Adrenal gland (tissue), 12 donors: ENCODE results near the gene CCNY. TPM values are rescaled to one million over a fixed set of nuclear protein-coding genes. Genes with fewer than 3 reads are reported as not detected.

Experiments used
- DNase-seq, 7 donors: peaks; one replicate each; pipeline ENCODE4 v3.0.0-alpha.2; 2019 to 2020
- H3K27ac ChIP-seq, 5 donors: fragments of 200-600 bp; sonication (generic) in 4 of 5; 1 replicate in 3 of 5; 2 replicates in 2 of 5; pipeline versions ENCODE4 v1.5.1 to v1.8.0; 2016 to 2020; ENCODE audit warnings: mild to moderate bottlenecking in 1 of 5
- H3K27me3 ChIP-seq: fragments of 200-600 bp; 2 replicates; pipeline ENCODE4 v1.8.0; 2021
- H3K36me3 ChIP-seq, 2 donors: fragments of 200-600 bp; replicated peaks in 1 of 2; 1 replicate in 1 of 2; 2 replicates in 1 of 2; pipeline versions ENCODE4 v1.5.1 to v1.8.0; 2018 to 2022
- H3K4me1 ChIP-seq, 2 donors: fragments of 200-600 bp; replicated peaks in 1 of 2; 1 replicate in 1 of 2; 2 replicates in 1 of 2; pipeline versions ENCODE4 v1.5.1 to v1.8.0; 2018 to 2021
- H3K4me3 ChIP-seq, 4 donors: fragments of 200-600 bp; sonication (generic) in 3 of 4; one replicate each; pipeline ENCODE4 v1.5.1; 2016 to 2018
- H3K9me3 ChIP-seq, 3 donors: fragments of 200-600 bp; sonication (generic) in 1 of 3; replicated peaks in 1 of 3; 1 replicate in 2 of 3; 2 replicates in 1 of 3; pipeline versions ENCODE4 v1.5.1 to v1.8.0; 2016 to 2021
- CTCF ChIP-seq, 6 experiments: fragments of 450-650 bp in 4 of 6; fragments of 200-600 bp in 2 of 6; sonication (generic) in 1 of 6; IDR thresholded peaks; 1 replicate in 5 of 6; 2 replicates in 1 of 6; pipeline versions ENCODE4 v1.5.1 to v1.8.0; 2016 to 2021; ENCODE audit warnings: antibody characterized with exemption in 6 of 6, mild to moderate bottlenecking in 2 of 6, moderate library complexity in 1 of 6
- POLR2A ChIP-seq, 2 donors: fragments of 450-650 bp; IDR thresholded peaks; one replicate each; pipeline ENCODE4 v1.6.1; 2017; ENCODE audit warnings: antibody characterized with exemption in 2 of 2, mild to moderate bottlenecking in 2 of 2, moderate library complexity in 1 of 2
- WGBS, 4 donors: extraction: QIAGEN DNeasy Blood & Tissue Kit in 2 of 4; methylation state at CpG; one replicate each; pipeline versions ENCODE4 v1.1.5 to v1.1.7; 2013 to 2017; 5-methylcytosine and 5-hydroxymethylcytosine counted together
- intact Hi-C, 2 donors: fragments of 100-400 bp; cut with DNase I; formaldehyde crosslinking; loops; one replicate each; pipeline versions ENCODE4 v1.14.1 to v1.15.0; 2022 to 2023
- polyA plus RNA-seq, 3 donors: library from polyadenylated mRNA; stranded (reverse); fragments of 200-250 nt in 2 of 3; fragments of 350-450 nt in 1 of 3; fragmentation: Illumina TruSeq in 1 of 3; extraction: RNeasy Lipid Tissue Mini Kit (QIAGEN cat#74804) in 1 of 3; gene quantifications; one replicate each; pipeline ENCODE4 v1.2.3, GENCODE V29; 2013 to 2014
- total RNA-seq, 9 donors: library from RNA; depleted of rRNA in 4 of 9; stranded (reverse); fragments of >200 nt in 4 of 9; fragments of 120-200 nt in 1 of 9; fragmentation: NEBNext Ultra II Directional in 1 of 9; extraction: Animal tissue kit (Norgen Biotek cat#: 25700) in 1 of 9; gene quantifications; one replicate each; pipeline versions ENCODE4 v1.1.0 to v1.2.4, GENCODE V29; 2013 to 2023
- donor health status: healthy with polysubstance abuse.
- donor health status: Bipolar disorder and iron deficiency.
- donor health status: DM: yes; HTN: yes; CAD: no.
- donor health status: DM: no; HTN: no; CAD: no.
- donor health status: DM: no; HTN: no; CAD: no.
- donor health status: DM: yes; HTN: yes; CAD: no.

CCNY gene
- total and polyA plus RNA-seq, 12 donors = 18.3 to 87.0 (median 45.2) TPM

GRCh38 chr10:35611750-35612149, 275.4 kb downstream of the CCNY start:
- Histone ChIP-seq H3K9me3 (no peaks in the 10 kb centered on the region), H3K4me3 (no peak overlapping the region), H3K36me3 (no peaks in the 10 kb centered on the region), H3K4me1 (peaks cover 0 to 9% of the 10 kb centered on the region in 2 donors), H3K27ac (no peak overlapping the region), H3K27me3 (peaks cover 15% of the 10 kb centered on the region)
- intact Hi-C loops = no loop called here
- 79 to 86% (median 83%) methylated on average over 6 of the region's 6 CpGs for WGBS, 4 donors
- DNase-seq = no peak
- TF ChIP-seq POLR2A (IDR thresholded peaks at IDR 0.05) = no peak

DNA sequence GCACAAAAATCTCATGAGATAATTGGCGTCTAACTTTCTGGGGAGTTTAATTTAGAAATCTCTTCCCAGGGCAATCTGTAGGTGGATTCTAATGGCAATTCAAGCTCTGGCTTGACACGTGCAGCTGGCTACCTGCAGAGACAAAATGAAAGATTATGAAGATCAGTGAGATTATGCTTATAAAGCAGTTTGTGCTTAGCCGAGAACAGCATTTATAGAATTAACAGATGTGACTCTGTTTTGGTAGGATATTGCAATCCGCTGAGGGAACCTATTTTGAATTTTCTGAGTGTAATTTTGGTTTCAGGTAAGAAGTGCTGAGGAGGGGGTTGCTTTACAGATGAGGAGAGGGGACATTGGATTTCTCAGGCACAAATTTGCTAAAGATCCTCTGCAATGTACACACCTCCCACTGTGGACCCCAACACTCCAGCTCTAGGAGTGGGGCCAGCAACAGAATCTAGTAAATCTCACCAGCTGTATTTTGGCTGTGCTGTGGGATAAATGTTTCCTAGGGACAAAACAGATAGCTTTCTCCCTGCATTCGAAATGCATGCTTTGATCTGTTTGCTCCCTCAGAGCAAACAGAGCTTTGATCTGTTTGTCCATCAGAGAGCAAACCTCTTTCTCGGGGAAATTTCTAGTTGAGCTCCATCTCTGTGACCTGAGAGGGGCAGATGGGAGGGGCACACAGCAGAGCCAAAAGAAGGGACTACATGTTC, 276.2 kb downstream of the CCNY start:
- whole genome bisulfite sequencing, 4 donors = 56 to 65% (median 60%) methylated on average over 6 of the region's 6 CpGs
- intact Hi-C loops = no loop called here
- Histone ChIP-seq H3K4me3 (no peak overlapping the region), H3K27me3 (peaks cover 12% of the 10 kb centered on the region), H3K4me1 (peaks cover 0 to 7% of the 10 kb centered on the region in 2 donors), H3K9me3 (no peaks in the 10 kb centered on the region), H3K36me3 (no peaks in the 10 kb centered on the region), H3K27ac (no peak overlapping the region)
- TF ChIP-seq CTCF (IDR thresholded peaks at IDR 0.05) = no peak
- no peak for TF ChIP-seq POLR2A (IDR thresholded peaks at IDR 0.05)
- no peak for DNase-seq

DNA sequence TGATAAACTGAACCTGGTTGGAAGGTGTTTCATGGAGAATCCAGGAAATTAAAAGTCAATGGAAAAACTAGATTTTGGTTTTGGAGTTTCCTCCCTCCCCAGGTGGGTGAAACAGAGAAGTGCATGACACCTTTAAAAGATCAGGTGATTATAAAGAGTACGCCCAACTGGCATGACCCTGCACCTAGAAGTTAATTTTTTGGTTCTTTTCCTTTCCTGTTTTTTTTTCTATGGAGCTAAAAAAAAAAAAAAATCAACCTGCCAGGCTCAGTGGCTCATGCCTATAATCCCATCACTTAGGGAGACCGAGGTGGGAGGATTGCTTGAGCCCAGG, 276.8 kb downstream of the CCNY start:
- Histone ChIP-seq H3K27ac (no peak overlapping the region), H3K36me3 (no peaks in the 10 kb centered on the region), H3K27me3 (peaks cover 8% of the 10 kb centered on the region), H3K4me1 (peaks cover 0 to 2% of the 10 kb centered on the region in 2 donors), H3K9me3 (no peaks in the 10 kb centered on the region), H3K4me3 (no peak overlapping the region)
- no peak for TF ChIP-seq POLR2A (IDR thresholded peaks at IDR 0.05)
- 72 to 80% (median 75%) methylated on average over 2 of the region's 2 CpGs for WGBS, 4 donors
- intact Hi-C loops = no loop called here
- no peak for DNase-seq

- intact Hi-C loops = no loop called here
- Histone ChIP-seq H3K4me3 (no peak overlapping the region), H3K27ac (no peak overlapping the region), H3K9me3 (no peaks in the 10 kb centered on the region), H3K4me1 (no peaks in the 10 kb centered on the region), H3K36me3 (no peaks in the 10 kb centered on the region), H3K27me3 (peaks cover 3% of the 10 kb centered on the region)
- peak in 3 of 6 experiments; percentile 11 to 22 (median 16) for TF ChIP-seq CTCF (IDR thresholded peaks at IDR 0.05)
- no peak for TF ChIP-seq POLR2A (IDR thresholded peaks at IDR 0.05)
- no peak for DNase-seq
- 56 to 61% (median 58%) methylated on average over 8 of the region's 8 CpGs for WGBS, 4 donors
Measured at GRCh38 chr10:35613597-35614226, 277.4 kb downstream of the CCNY start.

- Histone ChIP-seq H3K4me3 (no peak overlapping the region), H3K27me3 (no peaks in the 10 kb centered on the region), H3K27ac (no peak overlapping the region), H3K4me1 (no peaks in the 10 kb centered on the region), H3K9me3 (no peaks in the 10 kb centered on the region), H3K36me3 (no peaks in the 10 kb centered on the region)
- no peak for TF ChIP-seq POLR2A (IDR thresholded peaks at IDR 0.05)
- no peak for TF ChIP-seq CTCF (IDR thresholded peaks at IDR 0.05)
- no peak for DNase-seq
- 49 to 64% (median 58%) methylated on average over 3 to 5 of the region's 5 CpGs for WGBS, 4 donors
- intact Hi-C loops = no loop called here
Measured at GRCh38 chr10:35614312-35614711, 278.0 kb downstream of the CCNY start.

Other genes with a start within 250 kb of the CCNY start
- 10 to 100 TPM; 11.8 to 36.7 (median 27.3) TPM for gene CUL2, start 246.2 kb upstream of the CCNY start, total RNA-seq
- gene CUL2, start 246.2 kb upstream of the CCNY start, polyA plus RNA-seq = 10 to 100 TPM in 1 of 3 donors, 1 to 10 TPM in 2; 6.2 to 52.2 (median 7.3) TPM
- 100 to 1,000 TPM in 6 of 9 donors, 10 to 100 TPM in 3; 75.2 to 266 (median 115) TPM for gene CREM, start 209.7 kb upstream of the CCNY start, total RNA-seq
- 100 to 1,000 TPM; 106 to 340 (median 136) TPM for gene CREM, start 209.7 kb upstream of the CCNY start, polyA plus RNA-seq